ENCODE data around the gene RAB8A. TPM values are rescaled to one million over a fixed set of nuclear protein-coding genes. Genes with fewer than 3 reads are reported as not detected.
"Not testable (repeated sequence)": the region's sequence is repeated elsewhere in the genome, so short reads cannot be mapped to it uniquely, and the experiment has no call there.

The RAB8A gene
- total and polyA plus RNA-seq, 2 donors from 2014 or later = 38.5 to 75.6 TPM

GRCh38 chr19:16116067-16116466 is 4.4 kb downstream of the RAB8A start:
- Histone ChIP-seq H3K4me1 (ENCODE audit: control insufficient read depth in 2 of 3, insufficient read depth in 2 of 3, low read depth in 1 of 3, low read length in 3 of 3) (peaks cover 0 to 20% (median 16%) of the 10 kb centered on the region in 3 donors), H3K9me3 (ENCODE audit: control insufficient read depth in 2 of 3, insufficient read depth in 1 of 3, low read length in 3 of 3) (no peaks in the 10 kb centered on the region), H3K27ac (ENCODE audit: low read depth in 2 of 2, low read length in 2 of 2) (no peak overlapping the region), H3K27me3 (ENCODE audit: control insufficient read depth, insufficient read depth, low read length) (no peaks in the 10 kb centered on the region), H3K36me3 (ENCODE audit: control insufficient read depth in 2 of 3, insufficient read depth in 3 of 3, low read length in 3 of 3) (peaks cover 0 to 16% (median 7%) of the 10 kb centered on the region in 3 donors), H3K4me3 (ENCODE audit: low read length in 3 of 3) (no peak overlapping the region), H3K9ac (ENCODE audit: low read length in 3 of 3) (no peak overlapping the region)
- FAIRE-seq = no peak
- intact Hi-C loops (cut with DNase I) = no loop called here
- no peak for DNase-seq
- no peak for TF ChIP-seq CTCF (IDR thresholded peaks at IDR 0.05; ENCODE audit: borderline replicate concordance, extremely low read depth, insufficient read depth)

- no peak for FAIRE-seq
- Histone ChIP-seq H3K27ac (ENCODE audit: low read depth in 2 of 2, low read length in 2 of 2) (no peak overlapping the region), H3K9ac (ENCODE audit: low read length in 3 of 3) (no peak overlapping the region), H3K9me3 (ENCODE audit: control insufficient read depth in 2 of 3, insufficient read depth in 1 of 3, low read length in 3 of 3) (no peaks in the 10 kb centered on the region), H3K4me1 (ENCODE audit: control insufficient read depth in 2 of 3, insufficient read depth in 2 of 3, low read depth in 1 of 3, low read length in 3 of 3) (peaks cover 0 to 13% (median 12%) of the 10 kb centered on the region in 3 donors), H3K36me3 (ENCODE audit: control insufficient read depth in 2 of 3, insufficient read depth in 3 of 3, low read length in 3 of 3) (peaks cover 3 to 31% (median 22%) of the 10 kb centered on the region in 3 donors), H3K27me3 (ENCODE audit: control insufficient read depth, insufficient read depth, low read length) (no peaks in the 10 kb centered on the region), H3K4me3 (ENCODE audit: low read length in 3 of 3) (no peak overlapping the region)
- intact Hi-C loops (cut with DNase I) = no loop called here
- no peak for DNase-seq
- no peak for TF ChIP-seq CTCF (IDR thresholded peaks at IDR 0.05; ENCODE audit: borderline replicate concordance, extremely low read depth, insufficient read depth)
These were observed 5.9 kb downstream of the RAB8A start for GRCh38 chr19:16117594-16118033.

GRCh38 chr19:16118489-16119033 is 6.9 kb downstream of the RAB8A start:
- Histone ChIP-seq H3K4me1 (ENCODE audit: control insufficient read depth in 2 of 3, insufficient read depth in 2 of 3, low read depth in 1 of 3, low read length in 3 of 3) (peaks cover 0 to 10% (median 9%) of the 10 kb centered on the region in 3 donors), H3K27ac (ENCODE audit: low read depth in 2 of 2, low read length in 2 of 2) (no peak overlapping the region)
- TF ChIP-seq CTCF (IDR thresholded peaks at IDR 0.05; ENCODE audit: borderline replicate concordance, extremely low read depth, insufficient read depth) = no peak

GRCh38 chr19:16119075-16119857 is 7.6 kb downstream of the RAB8A start:
- FAIRE-seq; H3K27ac ChIP-seq (ENCODE audit: low read depth in 2 of 2, low read length in 2 of 2); H3K4me3 ChIP-seq (ENCODE audit: low read length in 3 of 3); DNase-seq; H3K9me3 ChIP-seq (ENCODE audit: control insufficient read depth in 2 of 3, insufficient read depth in 1 of 3, low read length in 3 of 3); H3K27me3 ChIP-seq (ENCODE audit: control insufficient read depth, insufficient read depth, low read length); H3K9ac ChIP-seq (ENCODE audit: low read length in 3 of 3); intact Hi-C loops (cut with DNase I): not testable (repeated sequence)
- Histone ChIP-seq H3K4me1 (ENCODE audit: control insufficient read depth in 2 of 3, insufficient read depth in 2 of 3, low read depth in 1 of 3, low read length in 3 of 3) (peaks cover 0 to 10% (median 5%) of the 10 kb centered on the region in 3 donors), H3K36me3 (ENCODE audit: control insufficient read depth in 2 of 3, insufficient read depth in 3 of 3, low read length in 3 of 3) (peaks cover 3 to 42% (median 23%) of the 10 kb centered on the region in 3 donors)

More at GRCh38 chr19:16118489-16119033, 6.9 kb downstream of the RAB8A start:
- Histone ChIP-seq H3K9me3 (ENCODE audit: control insufficient read depth in 2 of 3, insufficient read depth in 1 of 3, low read length in 3 of 3) (no peaks in the 10 kb centered on the region), H3K4me3 (ENCODE audit: low read length in 3 of 3) (no peak overlapping the region), H3K27me3 (ENCODE audit: control insufficient read depth, insufficient read depth, low read length) (no peaks in the 10 kb centered on the region), H3K9ac (ENCODE audit: low read length in 3 of 3) (no peak overlapping the region), H3K36me3 (ENCODE audit: control insufficient read depth in 2 of 3, insufficient read depth in 3 of 3, low read length in 3 of 3) (peaks cover 3 to 37% (median 23%) of the 10 kb centered on the region in 3 donors)
- FAIRE-seq (no peak), DNase-seq (no peak)
- intact Hi-C loops (cut with DNase I) = no loop called here

All from kidney (tissue), 14 donors.